GM12874 (cell line): ENCODE data around the gene STK32B.

ENCODE experiments used
- TF ChIP-seq, protein P1 (sequence below): IDR thresholded peaks from 2 replicates; pipeline ENCODE4 v1.5.1; 2011; ENCODE audit warnings: low read depth, mild to moderate bottlenecking, control low read depth, low read length, moderate library complexity; ENCODE audit not compliant: insufficient read depth

The STK32B gene

GRCh38 chr4:5399790-5400421 is 348.6 kb downstream of the STK32B start:
- TF ChIP-seq, protein P1, sequence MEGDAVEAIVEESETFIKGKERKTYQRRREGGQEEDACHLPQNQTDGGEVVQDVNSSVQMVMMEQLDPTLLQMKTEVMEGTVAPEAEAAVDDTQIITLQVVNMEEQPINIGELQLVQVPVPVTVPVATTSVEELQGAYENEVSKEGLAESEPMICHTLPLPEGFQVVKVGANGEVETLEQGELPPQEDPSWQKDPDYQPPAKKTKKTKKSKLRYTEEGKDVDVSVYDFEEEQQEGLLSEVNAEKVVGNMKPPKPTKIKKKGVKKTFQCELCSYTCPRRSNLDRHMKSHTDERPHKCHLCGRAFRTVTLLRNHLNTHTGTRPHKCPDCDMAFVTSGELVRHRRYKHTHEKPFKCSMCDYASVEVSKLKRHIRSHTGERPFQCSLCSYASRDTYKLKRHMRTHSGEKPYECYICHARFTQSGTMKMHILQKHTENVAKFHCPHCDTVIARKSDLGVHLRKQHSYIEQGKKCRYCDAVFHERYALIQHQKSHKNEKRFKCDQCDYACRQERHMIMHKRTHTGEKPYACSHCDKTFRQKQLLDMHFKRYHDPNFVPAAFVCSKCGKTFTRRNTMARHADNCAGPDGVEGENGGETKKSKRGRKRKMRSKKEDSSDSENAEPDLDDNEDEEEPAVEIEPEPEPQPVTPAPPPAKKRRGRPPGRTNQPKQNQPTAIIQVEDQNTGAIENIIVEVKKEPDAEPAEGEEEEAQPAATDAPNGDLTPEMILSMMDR: peak; percentile 34; the same call in 1 of the 2 replicates

- TF ChIP-seq, protein P1: no peak
Measured at GRCh38 chr4:5403746-5404497, 352.6 kb downstream of the STK32B start.

DNA sequence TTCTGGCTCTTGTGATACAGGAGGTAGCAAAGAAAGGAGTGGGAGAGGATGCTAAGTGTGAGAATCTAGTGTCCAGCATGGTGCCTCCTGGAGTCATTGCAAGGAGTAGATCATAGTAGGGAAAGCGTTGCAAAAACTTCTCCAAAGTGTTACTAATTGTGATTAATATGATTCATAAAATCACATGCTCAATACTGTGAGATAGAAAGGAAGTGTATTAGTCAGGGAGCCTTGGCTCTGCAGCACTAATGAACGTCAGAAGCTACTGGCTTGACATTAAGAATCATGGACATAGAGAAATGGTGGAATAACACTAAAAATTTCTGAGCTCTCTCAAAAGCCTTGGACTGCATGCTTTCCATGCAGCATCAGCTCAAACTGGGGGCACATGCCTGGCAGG is 358.0 kb downstream of the STK32B start:
- TF ChIP-seq, protein P1: no peak

GRCh38 chr4:5409972-5410618 is 358.8 kb downstream of the STK32B start:
- TF ChIP-seq, protein P1: no peak

DNA sequence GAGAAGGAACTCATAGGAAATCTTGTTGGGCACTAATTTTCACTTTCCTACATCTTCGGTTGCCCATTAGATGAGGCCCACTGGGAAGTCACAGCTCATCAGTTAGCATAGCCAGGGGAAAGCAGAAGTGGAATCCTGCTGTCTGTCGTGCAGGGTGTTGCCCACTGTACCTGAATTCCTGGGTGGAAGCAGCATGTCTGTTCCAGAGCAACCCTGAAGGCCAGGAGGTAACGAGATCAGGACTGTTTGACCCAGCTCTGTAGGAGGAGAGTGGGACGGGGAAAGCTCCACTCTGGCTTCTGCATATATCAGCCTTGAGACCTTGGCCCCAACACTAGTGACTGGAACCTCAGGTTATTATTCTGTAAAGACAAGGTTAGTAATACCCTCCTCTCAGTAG is 361.0 kb downstream of the STK32B start:
- TF ChIP-seq, protein P1: no peak

GRCh38 chr4:5412751-5413150 is 361.5 kb downstream of the STK32B start:
- TF ChIP-seq, protein P1: no peak

DNA sequence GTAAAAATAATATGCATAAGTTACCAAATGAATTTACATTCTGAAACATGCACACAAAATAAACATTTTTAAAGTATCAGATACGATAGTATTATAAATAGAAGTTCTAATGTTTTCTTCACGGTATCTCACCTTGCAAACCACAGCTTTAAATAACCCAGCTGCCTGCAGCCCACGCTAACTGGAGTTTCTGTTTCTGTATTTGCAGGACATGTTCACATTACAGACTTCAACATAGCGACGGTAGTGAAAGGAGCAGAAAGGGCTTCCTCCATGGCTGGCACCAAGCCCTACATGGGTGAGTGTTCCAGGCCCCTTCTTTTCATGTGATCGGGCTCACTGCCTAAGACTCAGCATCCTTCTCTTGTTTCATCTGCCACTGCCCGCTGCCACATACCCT is 365.4 kb downstream of the STK32B start:
- TF ChIP-seq, protein P1: no peak
